NT2/D1 (cell line): ENCODE data around the gene TMOD1.

Experiments used
- DNase-seq: peaks from one replicate; pipeline ENCODE4 v3.0.0-alpha.2; 2011; ENCODE audit warnings: low read depth, low spot score
- H3K27me3 ChIP-seq: 2 replicates; pipeline ENCODE4 v1.6.0; 2011; ENCODE audit warnings: mild to moderate bottlenecking; ENCODE audit not compliant: insufficient read length, insufficient read depth
- H3K36me3 ChIP-seq: 2 replicates; pipeline ENCODE4 v1.6.1; 2011; ENCODE audit warnings: mild to moderate bottlenecking, low read length, mixed read lengths; ENCODE audit not compliant: insufficient read depth, insufficient read length
- H3K4me1 ChIP-seq: 2 replicates; pipeline ENCODE4 v1.5.1; 2011; ENCODE audit not compliant: insufficient read depth, insufficient read length
- H3K4me3 ChIP-seq: 2 replicates; pipeline ENCODE4 v1.5.1; 2011; ENCODE audit warnings: low read depth; ENCODE audit not compliant: insufficient read length
- H3K9ac ChIP-seq: 2 replicates; pipeline ENCODE4 v1.6.0; 2011; ENCODE audit warnings: low read depth; ENCODE audit not compliant: insufficient read length
- H3K9me3 ChIP-seq: 2 replicates; pipeline ENCODE4 v1.5.1; 2011; ENCODE audit warnings: mild to moderate bottlenecking, low read length; ENCODE audit not compliant: insufficient read depth
- SUZ12 ChIP-seq: IDR thresholded peaks from 2 replicates; pipeline ENCODE4 v1.6.1; 2011; ENCODE audit not compliant: insufficient read length, insufficient read depth; ENCODE audit errors: extremely low read depth
- YY1 ChIP-seq: IDR thresholded peaks from 2 replicates; pipeline ENCODE4 v1.6.1; 2011; ENCODE audit not compliant: insufficient read length, insufficient read depth
- ZNF274 ChIP-seq: IDR thresholded peaks from 2 replicates; pipeline ENCODE4 v1.6.1; 2011; ENCODE audit warnings: mild to moderate bottlenecking, low read depth, low read length

TMOD1 gene

GRCh38 chr9:97500263-97500662 lies 1.2 kb upstream of the TMOD1 start:
- no peaks in the 10 kb centered on the region for H3K9me3 ChIP-seq
- DNase-seq: no peak
- H3K4me1 ChIP-seq: peaks cover 7% of the 10 kb centered on the region
- no peak overlapping the region for H3K9ac ChIP-seq
- TF ChIP-seq SUZ12: no peak
- no peak for TF ChIP-seq YY1
- TF ChIP-seq ZNF274: no peak
- H3K36me3 ChIP-seq: no peaks in the 10 kb centered on the region
- no peak overlapping the region for H3K4me3 ChIP-seq
- peaks cover 57% of the 10 kb centered on the region for H3K27me3 ChIP-seq

GRCh38 chr9:97500765-97501176 lies 695 bp upstream of the TMOD1 start:
- TF ChIP-seq SUZ12 (no peak), YY1 (no peak), ZNF274 (no peak)
- Histone ChIP-seq H3K36me3 (no peaks in the 10 kb centered on the region), H3K4me1 (peaks cover 7% of the 10 kb centered on the region), H3K4me3 (peak overlapping the region; percentile 37), H3K27me3 (peaks cover 63% of the 10 kb centered on the region), H3K9me3 (no peaks in the 10 kb centered on the region), H3K9ac (peak overlapping the region; percentile 58)
- DNase-seq: no peak

GRCh38 chr9:97501972-97502221 lies 431 bp downstream of the TMOD1 start:
- TF ChIP-seq ZNF274 (no peak), SUZ12 (no peak), YY1 (no peak)
- no peak for DNase-seq
- no peaks in the 10 kb centered on the region for H3K9me3 ChIP-seq
- H3K27me3 ChIP-seq: peaks cover 70% of the 10 kb centered on the region
- no peaks in the 10 kb centered on the region for H3K36me3 ChIP-seq
- peaks cover 7% of the 10 kb centered on the region for H3K4me1 ChIP-seq
- H3K4me3 ChIP-seq: peak overlapping the region; percentile 51
- H3K9ac ChIP-seq: peak overlapping the region; percentile 72

GRCh38 chr9:97502222-97502983 lies 937 bp downstream of the TMOD1 start:
- no peak for DNase-seq
- peak overlapping the region; percentile 72 for H3K9ac ChIP-seq

GRCh38 chr9:97502984-97503861 lies 1.8 kb downstream of the TMOD1 start:
- no peaks in the 10 kb centered on the region for H3K36me3 ChIP-seq
- no peaks in the 10 kb centered on the region for H3K9me3 ChIP-seq
- H3K27me3 ChIP-seq: peaks cover 70% of the 10 kb centered on the region
- H3K4me3 ChIP-seq: peak overlapping the region; percentile 51
- peak overlapping the region; percentile 72 for H3K9ac ChIP-seq
- TF ChIP-seq ZNF274: no peak
- TF ChIP-seq SUZ12: no peak
- no peak for TF ChIP-seq YY1
- H3K4me1 ChIP-seq: peaks cover 7% of the 10 kb centered on the region
- DNase-seq: no peak

More at GRCh38 chr9:97502222-97502983, 937 bp downstream of the TMOD1 start:
- Histone ChIP-seq H3K4me3 (peak overlapping the region; percentile 51), H3K27me3 (peaks cover 70% of the 10 kb centered on the region), H3K9me3 (no peaks in the 10 kb centered on the region), H3K36me3 (no peaks in the 10 kb centered on the region), H3K4me1 (peaks cover 7% of the 10 kb centered on the region)
- no peak for TF ChIP-seq YY1
- TF ChIP-seq SUZ12: no peak
- TF ChIP-seq ZNF274: no peak

GRCh38 chr9:97503862-97504210 lies 2.4 kb downstream of the TMOD1 start:
- Histone ChIP-seq H3K9me3 (no peaks in the 10 kb centered on the region), H3K27me3 (peaks cover 69% of the 10 kb centered on the region), H3K36me3 (no peaks in the 10 kb centered on the region), H3K9ac (no peak overlapping the region), H3K4me3 (no peak overlapping the region), H3K4me1 (peaks cover 7% of the 10 kb centered on the region)
- DNase-seq: no peak
- TF ChIP-seq SUZ12: no peak
- TF ChIP-seq YY1: no peak
- TF ChIP-seq ZNF274: no peak

- Histone ChIP-seq H3K9me3 (no peaks in the 10 kb centered on the region), H3K4me1 (peaks cover 7% of the 10 kb centered on the region), H3K36me3 (no peaks in the 10 kb centered on the region), H3K27me3 (peaks cover 62% of the 10 kb centered on the region), H3K9ac (no peak overlapping the region), H3K4me3 (no peak overlapping the region)
- TF ChIP-seq YY1 (no peak), ZNF274 (no peak), SUZ12 (no peak)
- no peak for DNase-seq
Measured at GRCh38 chr9:97504381-97505216, 3.1 kb downstream of the TMOD1 start.
